ENCODE measurements around the gene KCTD2.

Gene KCTD2

DNA sequence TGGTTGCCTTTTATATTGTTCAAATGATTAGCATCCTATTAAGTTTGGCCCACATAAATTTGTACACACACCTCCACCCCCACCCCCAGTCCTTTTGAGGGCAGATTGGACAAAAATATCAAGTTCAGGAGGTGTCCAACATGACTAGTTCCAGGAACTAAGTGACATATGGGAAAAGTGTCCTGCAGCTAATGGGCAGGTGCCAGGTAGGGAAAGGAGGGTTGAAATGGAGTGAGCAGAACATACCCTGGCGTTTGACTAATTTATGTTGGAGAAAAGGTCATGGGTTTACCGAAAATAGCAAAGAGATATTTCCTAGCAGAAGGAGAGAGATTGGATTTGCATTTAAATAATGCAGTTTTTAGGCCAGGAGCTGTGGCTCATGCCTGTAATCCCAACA is 4.9 kb downstream of the KCTD2 start:
- Histone ChIP-seq H2AFZ (ENCODE audit: low read depth, low read length, severe bottlenecking) (no peak overlapping the region), H3F3A (ENCODE audit: insufficient read depth) (0 out of 2 replicates have a peak, but pooled peaks cover 4% of the 10 kb centered on the region), H4K20me1 (ENCODE audit: low read depth, low read length) (no peaks in the 10 kb centered on the region), H3K9me3 (ENCODE audit: insufficient read depth, low read length) (no peaks in the 10 kb centered on the region), H3K4me3 (ENCODE audit: insufficient read depth, low read length, poor library complexity, severe bottlenecking) (no peak overlapping the region), H3K27ac (ENCODE audit: low read depth, low read length) (no peak overlapping the region), H3K79me2 (ENCODE audit: insufficient read depth, low read length) (no peaks in the 10 kb centered on the region; the same call in 1 of the 2 replicates), H3K27me3 (ENCODE audit: low read length) (no peaks in the 10 kb centered on the region), H3K4me2 (ENCODE audit: low read depth, low read length, poor library complexity, severe bottlenecking) (no peak overlapping the region), H3K36me3 (ENCODE audit: low read length) (0 out of 2 replicates have a peak, but pooled peaks cover 4% of the 10 kb centered on the region), H3K9ac (ENCODE audit: low read length) (no peak overlapping the region), H3K9me2 (replicated peaks; ENCODE audit: insufficient read depth, low read length) (no peaks in the 10 kb centered on the region)
- TF ChIP-seq, protein P1, sequence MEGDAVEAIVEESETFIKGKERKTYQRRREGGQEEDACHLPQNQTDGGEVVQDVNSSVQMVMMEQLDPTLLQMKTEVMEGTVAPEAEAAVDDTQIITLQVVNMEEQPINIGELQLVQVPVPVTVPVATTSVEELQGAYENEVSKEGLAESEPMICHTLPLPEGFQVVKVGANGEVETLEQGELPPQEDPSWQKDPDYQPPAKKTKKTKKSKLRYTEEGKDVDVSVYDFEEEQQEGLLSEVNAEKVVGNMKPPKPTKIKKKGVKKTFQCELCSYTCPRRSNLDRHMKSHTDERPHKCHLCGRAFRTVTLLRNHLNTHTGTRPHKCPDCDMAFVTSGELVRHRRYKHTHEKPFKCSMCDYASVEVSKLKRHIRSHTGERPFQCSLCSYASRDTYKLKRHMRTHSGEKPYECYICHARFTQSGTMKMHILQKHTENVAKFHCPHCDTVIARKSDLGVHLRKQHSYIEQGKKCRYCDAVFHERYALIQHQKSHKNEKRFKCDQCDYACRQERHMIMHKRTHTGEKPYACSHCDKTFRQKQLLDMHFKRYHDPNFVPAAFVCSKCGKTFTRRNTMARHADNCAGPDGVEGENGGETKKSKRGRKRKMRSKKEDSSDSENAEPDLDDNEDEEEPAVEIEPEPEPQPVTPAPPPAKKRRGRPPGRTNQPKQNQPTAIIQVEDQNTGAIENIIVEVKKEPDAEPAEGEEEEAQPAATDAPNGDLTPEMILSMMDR (IDR thresholded peaks at IDR 0.05; ENCODE audit: insufficient read depth, low read length, poor library complexity, severe bottlenecking) = no peak
- TF ChIP-seq EZH2phosphoT487 (conservative IDR thresholded peaks at IDR 0.05; ENCODE audit: low read length) = no peak

DNA sequence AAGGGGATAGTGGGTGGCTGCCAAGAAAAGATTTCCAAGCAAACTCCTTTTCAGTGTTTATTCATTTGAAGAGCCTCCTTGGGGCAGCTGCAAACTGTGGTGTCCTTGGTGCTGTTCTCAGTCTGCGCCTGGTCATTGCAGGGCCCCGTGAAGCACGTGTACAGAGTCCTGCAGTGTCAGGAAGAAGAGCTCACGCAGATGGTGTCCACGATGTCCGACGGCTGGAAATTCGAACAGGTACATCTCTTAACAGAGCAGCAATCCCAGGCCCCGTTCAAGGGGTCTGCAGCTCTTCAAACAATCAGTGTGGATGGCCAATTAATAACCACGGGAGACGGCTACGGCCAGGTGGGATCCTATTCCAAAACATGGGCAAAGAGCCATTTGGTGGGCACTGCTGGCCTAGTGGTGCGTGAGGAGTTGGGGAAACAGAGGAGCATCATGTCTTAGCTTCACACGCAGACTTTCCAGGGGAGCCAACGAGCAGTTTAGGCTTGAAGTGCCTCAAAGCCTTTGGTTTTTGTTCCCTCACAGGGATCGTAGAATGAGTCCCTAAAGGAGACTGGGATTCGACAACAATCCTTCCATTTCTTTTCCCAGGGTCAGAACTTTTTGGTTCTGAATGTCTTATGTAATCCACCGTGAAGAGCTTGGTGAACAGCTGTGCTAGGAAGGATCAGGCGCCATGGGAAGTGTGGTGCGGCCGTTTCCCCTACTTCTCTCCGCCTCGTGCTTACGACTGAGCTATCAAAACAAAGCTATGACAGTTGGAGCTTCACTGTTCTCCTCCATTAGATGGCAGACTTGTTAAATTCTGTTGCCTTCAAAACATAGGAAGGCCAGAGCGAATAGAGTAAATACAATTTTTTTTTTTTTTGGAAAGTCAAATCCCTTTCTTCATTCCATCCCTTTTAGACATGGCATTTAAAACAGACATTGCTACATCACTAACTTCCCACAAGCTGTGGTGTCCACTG is 12.6 kb downstream of the KCTD2 start:
- Histone ChIP-seq H3K9me2 (replicated peaks; ENCODE audit: insufficient read depth, low read length) (no peaks in the 10 kb centered on the region), H3K4me3 (ENCODE audit: insufficient read depth, low read length, poor library complexity, severe bottlenecking) (no peak overlapping the region), H3K36me3 (ENCODE audit: low read length) (0 out of 2 replicates have a peak, but pooled peaks cover 2% of the 10 kb centered on the region), H3K9ac (ENCODE audit: low read length) (no peak overlapping the region), H3K27me3 (ENCODE audit: low read length) (no peaks in the 10 kb centered on the region), H2AFZ (ENCODE audit: low read depth, low read length, severe bottlenecking) (no peak overlapping the region), H3F3A (ENCODE audit: insufficient read depth) (no peaks in the 10 kb centered on the region), H4K20me1 (ENCODE audit: low read depth, low read length) (no peaks in the 10 kb centered on the region), H3K9me3 (ENCODE audit: insufficient read depth, low read length) (no peaks in the 10 kb centered on the region), H3K4me2 (ENCODE audit: low read depth, low read length, poor library complexity, severe bottlenecking) (no peak overlapping the region), H3K27ac (ENCODE audit: low read depth, low read length) (no peak overlapping the region), H3K79me2 (ENCODE audit: insufficient read depth, low read length) (no peaks in the 10 kb centered on the region)
- no peak for TF ChIP-seq EZH2phosphoT487 (conservative IDR thresholded peaks at IDR 0.05; ENCODE audit: low read length)
- TF ChIP-seq, protein P1 (IDR thresholded peaks at IDR 0.05; ENCODE audit: insufficient read depth, low read length, poor library complexity, severe bottlenecking) = no peak

DNA sequence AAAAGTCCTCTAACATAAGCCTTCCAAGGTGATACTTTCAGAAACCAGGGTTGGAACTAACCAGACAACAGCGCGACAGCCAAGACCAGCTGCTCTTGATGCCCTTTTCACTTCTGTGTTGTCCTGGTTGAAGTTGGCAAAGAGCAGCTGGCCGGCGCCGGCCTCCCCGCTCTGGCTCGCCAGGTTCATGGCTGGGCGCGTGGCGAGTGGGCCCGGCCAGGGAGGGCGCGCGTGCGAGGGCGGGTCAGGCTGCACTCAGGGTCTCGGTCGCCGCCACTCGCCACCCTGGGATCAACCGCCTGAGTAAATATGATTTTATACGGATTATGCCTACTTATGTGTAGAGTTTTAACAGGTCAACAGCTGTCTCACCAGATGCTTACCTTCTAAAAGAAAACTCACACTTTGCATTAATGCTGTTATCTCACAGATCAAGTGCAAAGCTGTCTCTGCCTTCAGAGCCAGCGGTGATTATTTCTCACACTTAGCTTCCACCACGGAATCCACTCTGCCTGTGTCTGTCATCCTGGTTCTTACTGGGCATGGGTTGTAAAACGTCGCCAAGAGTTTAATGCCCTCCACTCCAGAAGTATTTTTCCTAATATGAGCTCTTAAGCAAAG is 13.5 kb downstream of the KCTD2 start:
- no peak overlapping the region for H3K4me2 ChIP-seq (ENCODE audit: low read depth, low read length, poor library complexity, severe bottlenecking)
- no peak overlapping the region for H3K27ac ChIP-seq (ENCODE audit: low read depth, low read length)
- no peak overlapping the region for H3K9ac ChIP-seq (ENCODE audit: low read length)
- H3K9me3 ChIP-seq (ENCODE audit: insufficient read depth, low read length) = no peaks in the 10 kb centered on the region
- no peaks in the 10 kb centered on the region for H3K79me2 ChIP-seq (ENCODE audit: insufficient read depth, low read length)
- H3K36me3 ChIP-seq (ENCODE audit: low read length) = 0 out of 2 replicates have a peak, but pooled peaks cover 2% of the 10 kb centered on the region
- no peaks in the 10 kb centered on the region for H3F3A ChIP-seq (ENCODE audit: insufficient read depth)
- no peak overlapping the region for H2AFZ ChIP-seq (ENCODE audit: low read depth, low read length, severe bottlenecking)
- no peak overlapping the region for H3K4me3 ChIP-seq (ENCODE audit: insufficient read depth, low read length, poor library complexity, severe bottlenecking)
- no peaks in the 10 kb centered on the region for H3K9me2 ChIP-seq (replicated peaks; ENCODE audit: insufficient read depth, low read length)
- TF ChIP-seq EZH2phosphoT487 (conservative IDR thresholded peaks at IDR 0.05; ENCODE audit: low read length) = no peak
- TF ChIP-seq, protein P1 (IDR thresholded peaks at IDR 0.05; ENCODE audit: insufficient read depth, low read length, poor library complexity, severe bottlenecking) = no peak
- H3K27me3 ChIP-seq (ENCODE audit: low read length) = no peaks in the 10 kb centered on the region
- no peaks in the 10 kb centered on the region for H4K20me1 ChIP-seq (ENCODE audit: low read depth, low read length)
